Measurements from ENCODE around the gene ITM2B.

ITM2B gene

GRCh38 chr13:48188131-48188530 is 44.9 kb upstream of the ITM2B start:
- no peak for TF ChIP-seq CTCF (conservative IDR thresholded peaks at IDR 0.05; ENCODE audit: low read depth, low read length)
- no peak overlapping the region for H3K27ac ChIP-seq

GRCh38 chr13:48188601-48189000 is 44.4 kb upstream of the ITM2B start:
- Histone ChIP-seq H2AFZ (ENCODE audit: low read depth) (no peak overlapping the region), H3K9ac (no peak overlapping the region), H4K20me1 (ENCODE audit: insufficient read depth) (no peaks in the 10 kb centered on the region), H3K4me1 (ENCODE audit: low read depth, poor library complexity, severe bottlenecking) (peaks cover 8% of the 10 kb centered on the region), H3K27me3 (ENCODE audit: insufficient read depth, low read depth) (no peaks in the 10 kb centered on the region), H3K79me2 (ENCODE audit: insufficient read depth, low read depth) (no peaks in the 10 kb centered on the region), H3K27ac (no peak overlapping the region), H3K4me3 (IDR thresholded peaks at IDR 0.05; ENCODE audit: insufficient read depth, low read depth, low read length) (no peak overlapping the region), H3K36me3 (ENCODE audit: insufficient read depth) (no peaks in the 10 kb centered on the region), H3K4me2 (no peak overlapping the region)
- TF ChIP-seq CTCF (conservative IDR thresholded peaks at IDR 0.05; ENCODE audit: low read depth, low read length) = no peak

More at GRCh38 chr13:48188131-48188530, 44.9 kb upstream of the ITM2B start:
- Histone ChIP-seq H3K79me2 (ENCODE audit: insufficient read depth, low read depth) (no peaks in the 10 kb centered on the region), H3K9ac (no peak overlapping the region), H3K27me3 (ENCODE audit: insufficient read depth, low read depth) (no peaks in the 10 kb centered on the region), H3K4me1 (ENCODE audit: low read depth, poor library complexity, severe bottlenecking) (peaks cover 8% of the 10 kb centered on the region), H4K20me1 (ENCODE audit: insufficient read depth) (no peaks in the 10 kb centered on the region), H2AFZ (ENCODE audit: low read depth) (no peak overlapping the region), H3K4me2 (no peak overlapping the region), H3K36me3 (ENCODE audit: insufficient read depth) (no peaks in the 10 kb centered on the region), H3K4me3 (IDR thresholded peaks at IDR 0.05; ENCODE audit: insufficient read depth, low read depth, low read length) (no peak overlapping the region)

- Histone ChIP-seq H4K20me1 (ENCODE audit: insufficient read depth) (no peaks in the 10 kb centered on the region), H3K79me2 (ENCODE audit: insufficient read depth, low read depth) (no peaks in the 10 kb centered on the region), H3K9ac (no peak overlapping the region), H3K4me2 (no peak overlapping the region), H2AFZ (ENCODE audit: low read depth) (no peak overlapping the region), H3K4me3 (IDR thresholded peaks at IDR 0.05; ENCODE audit: insufficient read depth, low read depth, low read length) (no peak overlapping the region), H3K27ac (no peak overlapping the region), H3K4me1 (ENCODE audit: low read depth, poor library complexity, severe bottlenecking) (peaks cover 8% of the 10 kb centered on the region), H3K36me3 (ENCODE audit: insufficient read depth) (no peaks in the 10 kb centered on the region), H3K27me3 (ENCODE audit: insufficient read depth, low read depth) (no peaks in the 10 kb centered on the region)
- no peak for TF ChIP-seq CTCF (conservative IDR thresholded peaks at IDR 0.05; ENCODE audit: low read depth, low read length)
Measured at GRCh38 chr13:48189171-48189570, 43.8 kb upstream of the ITM2B start.

- Histone ChIP-seq H3K27me3 (ENCODE audit: insufficient read depth, low read depth) (no peaks in the 10 kb centered on the region), H3K79me2 (ENCODE audit: insufficient read depth, low read depth) (no peaks in the 10 kb centered on the region), H3K4me2 (no peak overlapping the region), H3K27ac (no peak overlapping the region), H2AFZ (ENCODE audit: low read depth) (no peak overlapping the region), H3K4me3 (IDR thresholded peaks at IDR 0.05; ENCODE audit: insufficient read depth, low read depth, low read length) (no peak overlapping the region), H3K4me1 (ENCODE audit: low read depth, poor library complexity, severe bottlenecking) (no peaks in the 10 kb centered on the region), H3K9ac (no peak overlapping the region), H3K36me3 (ENCODE audit: insufficient read depth) (no peaks in the 10 kb centered on the region), H4K20me1 (ENCODE audit: insufficient read depth) (no peaks in the 10 kb centered on the region)
- TF ChIP-seq CTCF (conservative IDR thresholded peaks at IDR 0.05; ENCODE audit: low read depth, low read length) = no peak
Measured at GRCh38 chr13:48192411-48192935, 40.5 kb upstream of the ITM2B start.
